ENCODE data around the gene ZNF555.
"Not testable (repeated sequence)": the region's sequence is repeated elsewhere in the genome, so short reads cannot be mapped to it uniquely, and the experiment has no call there.

The ZNF555 gene

GRCh38 chr19:2902590-2903218, 61.4 kb downstream of the ZNF555 start:
- Histone ChIP-seq H3K4me1 (ENCODE audit: control insufficient read depth, insufficient read depth, low read length) (0 out of 2 replicates have a peak, but pooled peaks cover 2% of the 10 kb centered on the region), H3K27me3 (ENCODE audit: control insufficient read depth, insufficient read depth, low read length) (no peaks in the 10 kb centered on the region), H3K36me3 (ENCODE audit: control insufficient read depth, insufficient read depth, low read length) (no peaks in the 10 kb centered on the region), H3K27ac (ENCODE audit: low read length) (no peak overlapping the region), H3K9me3 (ENCODE audit: control insufficient read depth, insufficient read depth, low read length) (no peaks in the 10 kb centered on the region), H3K4me3 (ENCODE audit: low read length) (no peak overlapping the region)
- WGBS (ENCODE audit: insufficient coverage, insufficient read length) = no CpG with 5 or more reads among the region's 13 CpGs
- DNase-seq (ENCODE audit: low read depth, low spot score) = no peak

- not testable (repeated sequence) for H3K27ac ChIP-seq (ENCODE audit: low read length); H3K4me3 ChIP-seq (ENCODE audit: low read length); H3K4me1 ChIP-seq (ENCODE audit: control insufficient read depth, insufficient read depth, low read length); H3K9me3 ChIP-seq (ENCODE audit: control insufficient read depth, insufficient read depth, low read length); H3K27me3 ChIP-seq (ENCODE audit: control insufficient read depth, insufficient read depth, low read length); H3K36me3 ChIP-seq (ENCODE audit: control insufficient read depth, insufficient read depth, low read length); DNase-seq (ENCODE audit: low read depth, low spot score)
- WGBS (ENCODE audit: insufficient coverage, insufficient read length) = no CpG with 5 or more reads among the region's 13 CpGs
Measured at GRCh38 chr19:2903326-2903725, 62.1 kb downstream of the ZNF555 start.

DNA sequence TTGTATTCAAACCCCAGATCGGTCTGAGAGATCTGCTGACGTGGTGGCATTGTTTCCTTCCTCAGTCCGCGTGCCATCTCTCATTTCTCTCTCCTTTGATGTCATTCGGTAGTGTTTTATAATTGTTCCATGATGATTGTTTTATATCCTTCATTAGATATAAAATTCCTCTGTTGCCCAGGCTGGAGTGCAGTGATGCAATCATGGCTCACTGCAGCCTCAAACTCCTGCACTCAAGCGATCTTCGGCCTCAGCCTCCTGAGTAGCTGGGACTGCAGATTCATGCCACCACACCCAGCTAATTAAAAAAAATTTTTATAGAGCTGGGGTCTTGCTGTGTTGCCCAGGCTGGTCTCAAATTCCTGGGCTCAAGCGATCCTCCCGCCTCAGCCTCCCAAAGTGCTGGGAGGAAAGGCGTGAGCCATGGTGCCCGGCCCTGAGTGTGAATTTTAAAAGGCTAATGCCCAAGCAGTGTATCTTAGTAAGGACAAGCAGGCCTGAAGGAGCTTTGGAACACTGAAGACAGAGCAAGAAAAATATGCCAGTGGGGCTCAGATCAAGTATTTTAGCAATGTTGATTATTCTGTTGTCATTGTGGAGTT, 64.7 kb downstream of the ZNF555 start:
- Histone ChIP-seq H3K27ac (ENCODE audit: low read length) (no peak overlapping the region), H3K27me3 (ENCODE audit: control insufficient read depth, insufficient read depth, low read length) (no peaks in the 10 kb centered on the region), H3K9me3 (ENCODE audit: control insufficient read depth, insufficient read depth, low read length) (no peaks in the 10 kb centered on the region), H3K4me3 (ENCODE audit: low read length) (no peak overlapping the region), H3K36me3 (ENCODE audit: control insufficient read depth, insufficient read depth, low read length) (no peaks in the 10 kb centered on the region), H3K4me1 (ENCODE audit: control insufficient read depth, insufficient read depth, low read length) (0 out of 2 replicates have a peak, but pooled peaks cover 2% of the 10 kb centered on the region)
- no peak for DNase-seq (ENCODE audit: low read depth, low spot score)
- no CpG with 5 or more reads among the region's 11 CpGs for WGBS (ENCODE audit: insufficient coverage, insufficient read length)

DNA sequence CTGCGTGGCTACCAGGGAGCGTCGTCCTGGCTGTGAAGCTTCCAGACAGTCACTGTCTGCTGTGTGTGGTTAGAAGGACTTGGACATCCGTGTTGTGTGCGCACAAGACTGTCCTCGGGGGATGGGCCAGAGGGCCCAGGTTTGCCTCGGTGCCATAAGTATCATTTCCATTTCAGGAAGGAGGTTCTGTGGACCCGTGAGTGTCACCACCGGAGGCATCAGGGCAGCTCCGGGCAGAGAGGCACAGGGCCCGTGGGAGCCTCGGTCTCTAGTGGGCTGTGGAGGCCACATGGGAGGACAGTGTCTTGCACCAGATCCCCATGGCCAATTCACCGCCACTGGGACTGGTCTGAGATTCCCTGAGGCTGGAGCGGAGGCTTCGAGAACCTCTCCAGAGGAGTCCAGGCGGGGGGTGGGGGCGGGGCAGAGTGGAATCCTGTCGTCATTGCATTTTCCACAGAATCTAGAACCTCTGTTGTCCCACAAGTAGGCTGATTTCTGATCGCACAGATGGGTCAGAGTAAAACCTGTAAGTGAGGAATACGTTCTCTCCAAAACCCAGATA, 65.4 kb downstream of the ZNF555 start:
- Histone ChIP-seq H3K9me3 (ENCODE audit: control insufficient read depth, insufficient read depth, low read length) (no peaks in the 10 kb centered on the region), H3K27me3 (ENCODE audit: control insufficient read depth, insufficient read depth, low read length) (no peaks in the 10 kb centered on the region), H3K4me1 (ENCODE audit: control insufficient read depth, insufficient read depth, low read length) (0 out of 2 replicates have a peak, but pooled peaks cover 2% of the 10 kb centered on the region), H3K36me3 (ENCODE audit: control insufficient read depth, insufficient read depth, low read length) (no peaks in the 10 kb centered on the region), H3K4me3 (ENCODE audit: low read length) (no peak overlapping the region), H3K27ac (ENCODE audit: low read length) (no peak overlapping the region)
- WGBS (ENCODE audit: insufficient coverage, insufficient read length) = no CpG with 5 or more reads among the region's 20 CpGs
- DNase-seq (ENCODE audit: low read depth, low spot score) = no peak

Measured in iPS DF 6.9 (cell line).